Epidermal melanocyte (primary cell): ENCODE results near the gene MALT1.

Source experiments
- DNase-seq: peaks from one replicate; pipeline ENCODE4 v3.0.0; 2011; ENCODE audit warnings: low spot score; ENCODE audit not compliant: insufficient read length

MALT1 gene

DNA sequence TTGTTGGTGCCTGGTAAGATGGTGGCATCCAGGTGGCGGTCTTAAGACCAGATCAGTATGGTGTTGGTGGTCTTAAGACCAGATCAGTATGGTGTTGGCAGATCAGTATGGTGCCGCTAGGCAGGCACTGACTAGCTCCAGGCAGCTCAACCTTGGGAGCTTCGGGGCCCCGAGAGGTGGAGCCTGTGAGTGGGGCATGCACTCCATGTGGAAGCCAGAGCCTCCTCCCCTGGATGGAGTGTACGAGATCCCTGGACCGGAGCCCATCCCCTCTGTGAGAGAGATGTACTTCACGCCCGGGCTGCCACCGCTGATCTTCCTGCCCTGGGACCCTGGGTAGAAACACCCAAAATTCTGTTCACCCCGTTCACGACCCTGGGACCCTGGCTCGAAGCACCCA is 19.0 kb downstream of the MALT1 start:
- DNase-seq, result no peak

DNA sequence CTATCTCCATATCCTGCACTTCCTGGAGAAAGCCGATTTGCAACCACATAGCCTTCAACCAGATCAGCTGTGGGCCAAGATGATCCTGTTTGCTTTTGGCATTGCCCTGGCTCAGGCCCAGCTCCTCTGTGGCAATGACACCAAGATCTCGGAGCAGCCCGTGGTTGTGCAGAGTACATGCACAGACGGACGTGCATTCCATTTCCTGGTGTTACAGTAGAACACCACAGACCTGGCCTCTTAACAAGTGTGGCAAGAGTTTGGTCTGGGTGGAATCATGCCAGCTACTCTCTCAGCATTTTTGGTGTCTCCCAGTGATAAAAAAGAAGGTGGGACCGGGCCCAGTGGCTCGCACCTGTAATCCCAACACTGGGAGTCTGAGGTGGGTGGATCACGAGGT is 20.0 kb downstream of the MALT1 start:
- DNase-seq, result no peak

DNA sequence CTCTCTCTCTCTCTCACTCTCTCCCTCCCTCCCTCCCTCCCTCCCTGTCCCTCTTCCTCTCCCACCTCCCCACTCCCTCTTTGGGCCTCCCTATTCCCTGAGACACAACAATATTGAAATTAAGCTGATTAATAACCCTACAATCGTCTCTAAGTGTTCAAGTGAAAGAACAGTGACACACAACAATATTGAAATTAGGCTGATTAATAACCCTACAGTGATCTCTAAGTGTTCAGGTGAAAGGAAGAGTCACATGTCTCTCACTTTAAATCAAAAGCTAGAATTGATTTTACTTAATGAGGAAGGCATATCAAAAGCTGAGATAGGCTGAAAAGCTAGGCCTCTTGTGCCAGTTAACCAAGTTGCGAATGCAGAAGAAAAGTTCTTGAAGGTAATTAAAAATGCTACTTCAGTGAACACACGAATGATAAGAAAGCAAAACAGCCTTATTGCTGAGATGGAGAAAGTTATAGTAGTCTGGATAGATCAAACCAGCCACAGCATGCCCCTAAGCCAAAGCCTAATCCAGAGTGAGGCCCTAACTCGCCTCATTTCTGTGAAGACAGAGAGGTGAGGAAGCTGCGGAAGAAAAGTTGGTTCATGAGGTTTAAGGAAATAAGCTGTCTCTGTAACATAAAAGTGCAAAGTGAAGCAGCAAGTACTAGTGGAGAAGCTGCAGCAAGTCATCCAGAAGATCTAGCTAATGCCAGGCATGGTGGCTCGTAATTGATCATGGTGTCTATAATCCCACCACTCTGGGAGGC is 21.3 kb downstream of the MALT1 start:
- DNase-seq, result no peak

DNA sequence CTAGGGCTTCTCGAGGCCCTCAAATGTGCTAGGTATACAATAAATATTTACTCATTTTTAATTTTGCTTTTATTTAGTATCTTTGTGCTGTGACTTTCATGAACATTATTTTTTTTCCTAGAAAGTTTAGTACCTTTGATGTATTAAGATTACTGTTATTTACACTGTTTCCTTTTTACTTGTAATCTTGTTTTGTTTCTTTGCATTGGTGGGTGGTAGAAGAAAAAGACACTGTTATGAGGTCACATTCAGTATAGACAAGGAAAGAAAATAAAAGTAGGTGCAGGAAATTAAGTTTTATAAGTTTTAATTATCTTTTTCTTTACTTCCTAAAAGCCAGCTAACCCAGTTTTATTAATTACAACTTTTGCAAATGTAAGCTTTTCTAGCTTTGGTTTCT is 23.0 kb downstream of the MALT1 start:
- DNase-seq, result no peak

DNA sequence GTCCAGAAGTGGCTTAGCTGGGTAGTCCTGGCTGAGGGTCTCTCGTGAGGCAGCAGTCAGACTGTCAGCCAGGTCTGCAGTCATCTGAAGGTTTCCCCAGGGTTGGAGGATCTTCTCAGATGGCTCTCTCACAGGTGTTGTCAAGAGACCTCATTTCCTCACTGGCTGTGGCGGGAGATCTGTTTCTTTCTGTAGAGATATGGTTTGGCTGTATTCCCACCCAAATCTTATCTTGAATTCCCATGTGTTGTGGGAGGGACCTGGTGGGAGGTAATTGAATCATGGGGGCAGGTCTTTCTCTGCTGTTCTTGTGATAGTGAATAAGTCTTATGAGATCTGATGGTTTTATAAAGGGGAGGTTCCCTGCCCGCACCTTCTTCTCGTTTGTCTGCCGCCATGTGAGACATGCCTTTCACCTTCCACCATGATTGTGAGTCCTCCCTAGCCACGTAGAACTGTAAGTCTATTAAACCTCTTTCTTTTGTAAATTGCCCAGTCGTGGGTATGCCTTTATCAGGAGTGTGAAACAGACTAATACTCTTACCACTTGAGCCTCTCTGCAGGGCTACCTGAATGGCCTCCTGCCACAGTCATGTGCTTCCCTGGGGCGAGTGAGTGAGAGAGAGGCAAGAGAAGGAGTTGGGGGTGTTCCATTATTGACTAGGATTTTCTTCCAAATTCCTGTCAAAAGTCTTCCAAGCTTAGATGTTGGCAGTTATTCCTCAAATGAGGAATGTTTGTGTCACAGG is 23.6 kb downstream of the MALT1 start:
- no peak for DNase-seq

DNA sequence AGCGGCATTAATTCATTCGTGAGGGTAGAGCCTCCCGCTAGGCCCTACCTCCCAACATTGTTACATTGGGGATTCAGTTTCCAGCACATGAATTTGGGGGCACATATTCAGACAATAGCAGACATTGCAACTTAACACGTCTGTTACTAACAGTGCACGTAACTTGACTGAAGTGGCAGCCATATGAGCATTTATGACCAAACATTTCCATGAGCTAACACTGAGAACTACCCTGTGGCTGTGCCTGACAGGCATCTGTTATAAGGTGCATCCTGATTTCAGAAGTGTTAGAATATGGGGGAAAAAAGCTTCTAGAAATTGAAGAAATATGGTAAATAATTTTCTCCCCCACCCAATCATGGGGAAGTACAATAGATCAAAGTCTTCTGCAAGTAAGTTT is 24.5 kb downstream of the MALT1 start:
- DNase-seq, result no peak

DNA sequence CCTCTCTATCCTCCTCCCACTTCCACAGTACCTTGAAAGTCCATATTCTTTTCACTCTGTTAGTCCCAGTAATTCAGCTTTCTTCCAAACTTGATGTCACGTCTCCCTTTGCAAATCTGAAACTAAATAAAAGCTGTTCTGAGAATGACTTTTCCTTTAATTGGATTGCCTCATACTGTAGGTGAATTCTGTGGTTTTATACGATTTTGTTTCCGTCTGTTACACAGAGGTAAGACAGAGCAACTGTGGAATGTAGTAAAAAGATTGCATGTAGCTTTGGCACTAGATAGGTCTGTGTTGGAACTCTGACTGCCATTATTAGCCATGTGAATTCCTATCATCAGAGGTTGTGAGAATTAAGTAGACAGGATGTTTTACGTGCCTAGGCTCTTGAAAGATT is 25.9 kb downstream of the MALT1 start:
- no peak for DNase-seq

DNA sequence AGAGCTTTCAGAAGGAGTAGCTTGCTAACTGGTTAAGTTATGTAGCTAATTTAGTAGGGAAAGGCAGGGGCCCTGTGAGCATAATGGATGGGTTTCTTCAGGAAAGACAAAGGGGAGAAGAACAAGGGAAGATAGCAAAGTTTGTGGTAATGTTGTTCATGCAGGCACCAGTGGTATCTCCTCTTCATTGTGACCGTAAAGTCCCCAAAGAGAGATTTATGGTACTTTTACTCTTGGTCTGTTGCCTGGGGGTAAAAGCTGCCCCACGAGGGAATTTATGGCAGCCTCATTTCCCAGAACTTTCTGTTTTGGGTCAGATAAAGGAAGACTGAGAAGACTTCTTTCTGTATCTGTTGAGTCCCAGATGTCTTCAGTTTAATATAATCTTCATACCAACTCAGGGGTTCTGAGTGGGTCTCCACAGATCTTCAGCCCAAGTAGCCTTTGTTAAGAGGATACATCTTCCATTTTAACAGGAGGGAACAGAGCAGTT is 27.5 kb downstream of the MALT1 start:
- no peak for DNase-seq

DNA sequence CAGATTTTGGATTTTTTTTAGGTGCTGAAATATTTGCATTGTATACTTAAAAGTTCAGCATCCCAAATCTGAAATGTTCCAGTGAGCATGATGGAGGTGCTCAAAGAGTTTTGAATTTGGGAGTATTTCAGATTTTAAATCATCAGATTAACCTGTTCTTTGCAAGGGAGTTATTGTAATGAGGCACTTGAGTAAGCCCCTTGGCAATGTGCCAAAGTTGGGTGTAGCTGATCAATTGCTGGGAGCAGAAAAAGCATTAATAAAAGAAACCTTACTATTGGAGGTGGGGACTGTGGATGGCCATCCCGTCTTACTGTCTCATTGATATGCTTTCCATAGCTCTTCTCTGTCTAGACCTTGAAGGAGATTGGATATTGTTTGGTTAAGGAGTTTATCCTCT is 28.3 kb downstream of the MALT1 start:
- DNase-seq, result no peak

DNA sequence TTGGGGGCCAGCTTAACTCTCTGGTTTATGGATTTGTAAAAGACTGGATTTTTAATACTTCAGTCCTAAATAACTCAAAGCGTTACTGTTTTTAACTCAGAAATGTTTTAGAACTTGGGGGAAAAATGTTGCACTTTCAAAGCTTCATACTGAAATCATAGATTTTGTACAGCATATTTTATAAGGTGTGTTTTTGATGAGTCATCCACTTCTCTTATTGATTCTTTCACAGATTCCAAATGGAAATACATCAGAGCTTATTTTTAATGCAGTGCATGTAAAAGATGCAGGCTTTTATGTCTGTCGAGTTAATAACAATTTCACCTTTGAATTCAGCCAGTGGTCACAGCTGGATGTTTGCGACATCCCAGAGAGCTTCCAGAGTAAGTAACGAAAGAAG is 28.9 kb downstream of the MALT1 start:
- DNase-seq, result no peak

DNA sequence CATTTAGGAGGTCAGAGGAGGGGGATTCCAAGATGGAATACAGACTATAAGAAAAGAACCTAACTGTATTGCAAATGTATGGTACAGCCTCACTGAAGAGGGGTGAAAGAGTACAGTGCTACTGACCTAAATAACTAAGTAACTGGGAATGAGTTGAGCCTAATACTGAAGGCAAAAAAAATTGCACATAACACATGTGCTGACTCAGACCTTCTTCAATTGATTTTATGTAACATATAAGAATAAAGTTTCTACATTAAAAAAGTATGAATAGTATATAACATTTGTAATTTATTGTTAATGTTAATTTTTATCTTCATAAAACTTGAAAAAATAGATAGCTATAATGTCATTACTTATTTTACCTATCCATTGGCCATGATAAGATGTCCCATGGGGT is 41.7 kb downstream of the MALT1 start:
- DNase-seq, result no peak

DNA sequence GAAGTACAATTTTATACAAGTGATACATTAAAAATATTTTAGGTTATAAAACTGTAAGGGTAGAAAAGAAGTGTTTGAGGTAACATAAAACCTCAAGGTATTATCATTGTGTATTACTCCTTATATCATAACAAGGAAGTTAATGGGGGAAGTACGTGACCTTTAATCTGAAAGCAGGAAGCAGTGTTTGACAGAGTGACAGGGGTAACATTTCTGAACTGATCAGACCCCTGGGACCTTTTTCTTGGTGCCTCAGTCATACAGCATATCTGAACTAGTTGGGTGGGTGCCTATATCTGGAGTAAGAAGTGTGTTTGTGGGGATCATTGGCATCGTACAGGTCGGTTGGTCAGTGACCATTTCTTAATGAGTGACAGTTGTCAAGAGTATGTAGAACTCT is 43.0 kb downstream of the MALT1 start:
- no peak for DNase-seq

DNA sequence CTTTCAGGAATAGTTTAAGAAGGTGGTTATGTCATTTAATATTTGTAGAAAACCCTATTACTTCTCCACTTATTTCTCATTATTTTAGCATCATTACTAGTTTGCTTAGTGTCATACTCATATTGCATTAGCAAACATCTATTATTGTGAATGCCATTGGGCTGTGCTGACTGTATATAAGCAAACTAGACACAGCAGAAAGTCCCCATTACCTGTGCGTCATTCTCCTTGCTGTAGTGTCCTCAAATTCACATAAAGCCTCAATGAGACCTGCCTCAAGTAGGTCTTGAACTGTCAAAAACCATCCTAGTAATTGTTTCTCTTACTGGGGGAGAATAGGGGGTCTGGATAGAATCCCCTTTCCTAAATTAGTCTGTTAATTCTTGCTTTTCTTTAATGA is 43.6 kb downstream of the MALT1 start:
- no peak for DNase-seq

DNA sequence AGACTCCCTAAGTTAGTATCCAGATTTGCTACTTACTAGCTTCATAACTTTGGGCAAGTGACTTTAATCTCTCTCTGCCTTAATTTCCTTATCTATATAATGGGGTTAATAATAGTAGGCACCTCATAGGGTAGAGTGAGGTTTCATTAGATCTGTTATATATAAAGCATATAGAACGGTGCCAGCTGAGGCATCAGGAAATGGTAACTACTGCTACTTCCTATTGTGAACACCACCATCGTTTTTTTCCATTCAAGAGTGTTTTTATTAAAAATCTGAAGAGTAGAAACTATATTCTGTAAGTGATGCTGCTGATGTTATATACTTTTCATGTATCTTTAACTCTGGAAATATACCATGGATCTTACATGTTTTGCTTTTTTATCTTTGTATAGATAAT is 44.3 kb downstream of the MALT1 start:
- DNase-seq, result no peak

DNA sequence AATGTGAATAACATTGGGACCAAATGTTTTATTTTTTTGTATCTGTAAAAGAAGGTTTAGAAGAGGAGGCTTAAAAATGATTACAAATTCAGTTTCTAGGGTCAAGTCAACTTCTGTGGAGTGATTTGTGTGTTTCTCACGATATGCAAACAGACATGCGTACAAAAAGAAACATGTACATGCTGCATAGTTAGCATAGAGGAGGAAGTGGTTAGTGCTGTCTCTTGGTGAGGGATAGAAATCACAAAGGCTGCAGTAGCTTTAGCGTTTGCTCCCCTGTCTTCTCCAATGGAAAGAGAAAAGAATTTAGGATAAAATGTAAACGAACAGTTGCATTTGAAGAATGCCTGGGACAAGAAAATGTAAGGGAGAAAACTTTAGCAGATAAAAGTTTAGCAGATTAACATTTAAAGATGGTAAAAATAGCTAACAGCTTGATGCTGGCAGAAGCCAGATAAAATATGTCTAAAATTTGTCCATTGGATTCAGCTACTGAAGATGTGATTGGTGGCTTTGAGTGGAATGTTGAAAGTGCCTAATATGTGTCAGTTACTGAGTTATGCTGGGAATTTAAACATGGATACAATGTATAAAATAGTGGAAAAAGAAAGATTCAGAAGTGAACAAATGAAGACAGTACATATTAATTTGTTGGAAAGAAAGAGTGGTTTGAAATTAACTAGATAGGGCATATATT is 44.9 kb downstream of the MALT1 start:
- DNase-seq, result no peak

DNA sequence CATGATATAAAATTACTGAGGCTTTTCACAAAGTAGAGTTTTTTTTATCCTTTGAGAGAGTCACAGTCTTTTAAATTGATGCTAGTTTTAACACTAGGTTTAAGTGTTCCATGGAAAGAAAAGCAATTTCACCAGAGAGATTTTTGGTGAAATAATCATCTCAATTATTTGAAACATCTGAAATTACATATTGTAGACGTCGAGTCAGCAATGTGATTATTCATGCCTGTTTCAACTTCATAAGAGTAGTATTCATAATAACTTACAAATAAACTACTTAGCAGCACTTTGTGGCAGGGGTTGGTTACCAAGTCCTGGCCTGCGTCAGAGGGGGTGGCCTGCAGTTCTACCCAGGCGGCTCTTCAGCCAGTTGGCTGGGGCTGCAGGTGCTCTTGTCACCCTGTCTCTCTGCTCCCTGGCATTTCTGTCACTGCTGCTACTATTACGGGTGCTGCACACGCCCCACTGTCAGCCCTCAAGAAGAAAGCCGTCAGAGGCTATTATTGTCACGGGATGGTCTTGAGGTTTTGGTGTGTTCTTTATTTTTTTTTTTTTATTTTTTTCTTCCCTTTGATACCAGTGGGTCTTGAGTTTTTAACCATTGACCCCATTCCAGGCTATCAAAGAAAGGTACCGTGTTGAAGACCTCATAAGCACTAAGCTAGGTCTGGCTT is 50.4 kb downstream of the MALT1 start:
- DNase-seq, result no peak

DNA sequence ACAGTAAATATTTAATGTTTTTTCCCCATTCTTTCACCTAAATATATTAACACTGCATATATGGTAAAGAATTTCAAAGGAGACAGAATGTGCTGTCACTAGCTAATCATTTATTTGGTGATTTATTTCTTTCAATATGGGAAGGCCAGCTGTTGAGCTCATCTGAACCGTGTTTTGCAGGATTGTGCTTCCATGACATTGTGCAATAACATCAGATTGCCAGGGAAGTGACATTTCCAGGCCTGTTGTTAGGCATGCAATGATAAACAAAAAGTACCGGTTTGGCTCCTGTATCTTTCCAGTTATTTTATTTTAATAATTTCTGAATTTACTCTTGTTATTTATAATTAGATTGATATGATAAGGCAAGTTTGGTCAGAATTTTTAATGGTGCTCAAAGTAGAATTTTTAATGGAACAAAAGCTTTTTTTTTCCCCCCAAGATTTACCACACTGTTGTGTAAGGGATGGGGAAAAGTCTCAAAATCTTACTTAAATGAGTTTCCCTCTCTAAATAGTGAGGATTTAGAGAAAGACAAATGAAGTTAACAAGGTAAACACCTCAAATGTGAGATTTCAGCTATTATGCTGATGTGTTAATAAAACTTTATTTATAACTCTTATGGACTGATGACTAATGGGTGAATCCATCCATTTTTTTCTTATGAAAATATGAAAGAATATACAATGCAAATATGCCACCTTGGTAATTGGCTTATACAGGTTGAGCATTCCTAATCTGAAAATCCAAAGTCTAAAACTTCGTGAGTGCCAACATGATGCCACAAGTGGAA is 52.7 kb downstream of the MALT1 start:
- DNase-seq, result no peak

DNA sequence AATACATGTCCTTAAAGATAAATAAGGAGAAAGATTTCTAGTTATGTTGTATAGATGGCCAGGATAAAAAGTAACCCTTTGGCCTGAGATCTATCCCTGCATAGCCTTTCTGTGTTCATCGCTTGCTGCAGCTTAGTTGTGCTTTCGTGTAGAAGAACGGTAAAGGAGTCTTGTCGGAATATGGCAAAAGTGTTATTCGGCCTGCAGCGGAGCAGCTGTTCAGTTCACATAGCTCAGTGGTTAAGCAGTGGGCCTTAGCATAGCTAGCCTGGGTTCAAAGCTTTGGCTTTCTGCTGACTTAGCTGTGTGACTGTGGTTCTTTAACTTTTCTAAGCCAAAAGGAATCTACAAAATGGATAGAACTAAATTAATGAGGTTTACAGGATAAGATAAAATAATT is 55.4 kb downstream of the MALT1 start:
- no peak for DNase-seq

DNA sequence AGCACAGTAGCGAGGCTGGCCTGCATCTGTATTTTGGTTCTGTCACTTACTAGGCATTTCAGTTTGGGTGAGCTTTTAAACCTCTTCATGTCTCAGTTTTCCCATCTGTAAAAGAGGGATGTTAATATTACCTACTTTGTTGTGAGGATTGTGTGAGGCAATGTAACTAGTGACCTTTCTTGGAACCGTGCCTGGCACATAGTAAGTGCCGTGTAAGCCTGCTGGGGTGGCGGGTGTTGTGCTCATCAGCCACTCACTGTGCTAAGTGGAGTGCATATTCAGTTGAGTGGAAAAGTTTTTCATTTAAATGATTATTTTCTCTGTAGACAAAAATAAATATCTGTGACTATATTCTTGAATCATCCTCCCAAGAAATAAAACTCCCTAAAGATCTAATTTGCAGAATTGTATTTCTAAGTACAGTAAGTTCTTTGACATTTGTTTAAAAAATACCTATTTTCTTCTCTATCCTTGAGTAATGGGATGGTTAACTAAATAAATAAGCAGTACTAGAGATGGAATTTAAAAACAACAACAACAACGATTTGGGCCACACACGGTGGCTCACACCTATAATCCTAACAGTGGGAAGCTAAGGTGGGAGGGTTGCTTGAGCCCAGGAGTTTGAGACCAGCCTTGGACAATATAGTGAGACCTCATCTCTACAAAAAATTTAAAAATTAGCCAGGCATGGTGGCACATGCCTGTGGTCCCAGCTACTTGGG is 56.7 kb downstream of the MALT1 start:
- no peak for DNase-seq

DNA sequence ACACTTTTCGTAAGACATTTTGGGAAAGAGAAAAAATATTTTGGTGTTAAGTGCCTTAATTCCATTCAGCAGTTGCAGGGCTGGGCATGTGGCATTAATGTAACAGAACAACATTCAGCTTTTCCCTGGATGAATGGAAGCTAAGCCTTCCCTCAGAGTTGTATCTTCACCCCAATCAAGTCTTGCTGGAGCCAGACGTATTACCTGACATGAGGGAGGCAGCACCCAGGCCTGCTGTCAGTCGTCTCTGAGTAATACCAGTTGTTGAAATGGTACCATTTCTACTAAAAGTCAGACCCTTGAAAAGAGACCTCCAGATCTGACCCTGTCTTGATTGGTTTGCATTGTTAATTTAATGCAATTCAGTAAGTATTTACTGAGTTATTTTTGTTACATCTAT is 57.5 kb downstream of the MALT1 start:
- no peak for DNase-seq
